Occipital lobe (tissue), 3 donors: Measurements from ENCODE around the gene AZU1. TPM values are rescaled to one million over a fixed set of nuclear protein-coding genes. Genes with fewer than 3 reads are reported as not detected.
"Not testable (repeated sequence)": the region's sequence is repeated elsewhere in the genome, so short reads cannot be mapped to it uniquely, and the experiment has no call there.

Experiments used
- DNase-seq: peaks from one replicate; lab custom pipeline; 2025; lab: John Stamatoyannopoulos, UW
- small RNA-seq: library from RNA; depleted of rRNA; stranded (forward); fragments of <200 nt; gene quantifications from one replicate; pipeline ENCODE3, GENCODE V24; 2014
- total RNA-seq: library from RNA; depleted of rRNA; stranded (reverse); fragments of >200 nt; gene quantifications from one replicate; pipeline ENCODE4 v1.2.3, GENCODE V29; 2014

Gene AZU1
- total RNA-seq, 1 donor from 2014 or later, result 0.31 TPM

GRCh38 chr19:872266-872951 lies 44.8 kb downstream of the AZU1 start:
- DNase-seq, result no peak

GRCh38 chr19:873084-873483 lies 45.4 kb downstream of the AZU1 start:
- no peak for DNase-seq

GRCh38 chr19:873561-874041 lies 46.0 kb downstream of the AZU1 start:
- DNase-seq, result no peak

- no peak for DNase-seq
Observed at GRCh38 chr19:875265-875879, 47.7 kb downstream of the AZU1 start.

- no peak for DNase-seq
Observed at GRCh38 chr19:876089-876488, 48.5 kb downstream of the AZU1 start.

GRCh38 chr19:876780-877314 lies 49.2 kb downstream of the AZU1 start:
- no peak for DNase-seq

GRCh38 chr19:877992-878660 lies 50.5 kb downstream of the AZU1 start:
- DNase-seq, result not testable (repeated sequence)

- not testable (repeated sequence) for DNase-seq
Observed at GRCh38 chr19:878751-879561, 51.3 kb downstream of the AZU1 start.

- no peak for DNase-seq
Observed at GRCh38 chr19:879711-880438, 52.2 kb downstream of the AZU1 start.

Small RNAs within 50 kb of the gene (small RNA-seq; reads per million reads assigned to genes)
- not detected for gene MIR3187

Other genes with a start within 250 kb of the AZU1 start
- 8.0 TPM for gene HCN2, start 238.0 kb upstream of the AZU1 start, total RNA-seq
- 12.5 TPM for gene POLRMT, start 194.3 kb upstream of the AZU1 start, total RNA-seq
- 0.62 TPM for gene FGF22, start 188.0 kb upstream of the AZU1 start, total RNA-seq
- 10.8 TPM for gene RNF126, start 164.6 kb upstream of the AZU1 start, total RNA-seq
- gene FSTL3, start 151.4 kb upstream of the AZU1 start, total RNA-seq, result 3.3 TPM
- gene PRSS57, start 132.4 kb upstream of the AZU1 start, total RNA-seq, result not detected
- gene PALM, start 118.9 kb upstream of the AZU1 start, total RNA-seq, result 95.9 TPM
- gene MISP, start 76.7 kb upstream of the AZU1 start, total RNA-seq, result not detected
- 33.5 TPM for gene PTBP1, start 30.4 kb upstream of the AZU1 start, total RNA-seq
- gene PLPPR3, start 5.9 kb upstream of the AZU1 start, total RNA-seq, result 99.5 TPM
- gene PRTN3, start 13.2 kb downstream of the AZU1 start, total RNA-seq, result not detected
- gene ELANE, start 24.5 kb downstream of the AZU1 start, total RNA-seq, result not detected
- 2.8 TPM for gene CFD, start 31.8 kb downstream of the AZU1 start, total RNA-seq
- gene MED16, start 65.3 kb downstream of the AZU1 start, total RNA-seq, result 17.9 TPM
- not detected for gene RNU6-9, start 65.6 kb downstream of the AZU1 start, total RNA-seq
- 31.4 TPM for gene R3HDM4, start 85.4 kb downstream of the AZU1 start, total RNA-seq
- gene KISS1R, start 89.5 kb downstream of the AZU1 start, total RNA-seq, result not detected
- gene ARID3A, start 98.2 kb downstream of the AZU1 start, total RNA-seq, result 8.0 TPM
- gene WDR18, start 156.5 kb downstream of the AZU1 start, total RNA-seq, result 44.1 TPM
- not detected for gene GRIN3B, start 172.6 kb downstream of the AZU1 start, total RNA-seq
- 33.8 TPM for gene TMEM259, start 193.3 kb downstream of the AZU1 start, total RNA-seq
- gene RNU6-2, start 193.7 kb downstream of the AZU1 start, total RNA-seq, result not detected
- 9.5 TPM for gene CNN2, start 198.8 kb downstream of the AZU1 start, total RNA-seq
- gene ABCA7, start 212.3 kb downstream of the AZU1 start, total RNA-seq, result 0.78 TPM
- 1.7 TPM for gene ARHGAP45, start 239.3 kb downstream of the AZU1 start, total RNA-seq